Hematopoietic multipotent progenitor cell treated with erythropoietin and hydrocortisone succinate and interleukin-3 and kit ligand, for 17 days (in vitro differentiated cells): Measurements from ENCODE around the gene AGBL4.

Experiments used
- DNase-seq: peaks from one replicate; pipeline ENCODE4 v3.0.0-alpha.2; 2015; ENCODE audit warnings: low spot score

The AGBL4 gene

DNA sequence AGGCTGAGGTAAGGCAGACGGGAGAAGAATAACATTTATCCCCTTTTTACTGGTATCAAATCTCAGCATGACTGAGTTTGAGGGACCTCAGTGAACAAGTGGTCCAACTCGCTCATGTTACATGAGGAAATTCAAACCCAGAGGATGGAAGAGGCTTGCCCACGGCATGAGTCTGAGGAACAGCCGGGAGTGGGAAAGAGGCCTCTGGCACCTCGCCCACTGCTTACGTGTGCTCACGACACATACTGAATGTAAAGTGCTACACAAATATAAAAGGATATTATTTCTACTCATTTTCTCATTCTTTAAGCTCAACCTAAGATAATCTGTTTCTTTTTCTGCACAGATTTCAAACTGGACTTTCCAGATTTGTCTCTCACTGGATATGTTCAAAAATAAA lies 1261.8 kb downstream of the AGBL4 start:
- DNase-seq = no peak

DNA sequence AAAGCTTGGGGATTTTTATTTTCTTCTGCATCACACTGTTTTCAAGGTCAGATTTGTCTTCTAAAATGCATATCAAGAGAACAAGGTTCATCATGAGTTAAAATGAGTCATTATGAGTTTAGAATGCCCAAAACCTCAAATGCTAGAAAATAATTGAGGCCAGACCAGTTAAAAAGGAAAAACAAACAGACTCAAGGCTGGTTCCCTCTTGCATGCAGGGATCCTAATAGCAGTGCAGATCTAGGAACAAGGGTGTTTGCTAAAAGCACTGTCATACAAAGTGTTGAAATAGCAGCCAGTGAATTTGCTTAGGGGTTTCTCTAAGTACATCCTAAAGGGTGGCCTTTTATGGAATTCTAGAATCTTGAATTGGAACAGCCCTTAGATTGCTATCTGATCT lies 1262.3 kb downstream of the AGBL4 start:
- DNase-seq = no peak

- no peak for DNase-seq
Observed at GRCh38 chr1:48760857-48761256, 1262.9 kb downstream of the AGBL4 start.

DNA sequence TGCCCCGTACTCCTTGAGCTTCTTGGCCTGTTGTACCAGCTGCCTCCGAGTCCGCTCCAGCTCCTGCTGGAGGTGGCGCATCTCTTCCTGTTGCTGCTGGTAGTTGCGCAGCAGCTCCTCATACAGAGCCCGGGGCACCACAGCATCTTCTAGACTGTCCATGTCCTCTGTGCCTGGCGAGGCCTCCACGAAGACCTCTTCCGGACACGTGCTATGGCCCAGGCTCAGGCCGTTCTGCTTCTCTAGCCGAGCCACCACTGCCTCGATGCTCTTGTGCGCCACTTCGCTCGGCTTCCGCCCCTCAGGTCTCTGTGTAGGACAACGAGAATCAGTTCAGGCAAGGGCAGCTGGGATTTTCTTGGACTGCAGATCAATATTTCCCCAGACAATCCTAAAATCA lies 1264.8 kb downstream of the AGBL4 start:
- no peak for DNase-seq

DNA sequence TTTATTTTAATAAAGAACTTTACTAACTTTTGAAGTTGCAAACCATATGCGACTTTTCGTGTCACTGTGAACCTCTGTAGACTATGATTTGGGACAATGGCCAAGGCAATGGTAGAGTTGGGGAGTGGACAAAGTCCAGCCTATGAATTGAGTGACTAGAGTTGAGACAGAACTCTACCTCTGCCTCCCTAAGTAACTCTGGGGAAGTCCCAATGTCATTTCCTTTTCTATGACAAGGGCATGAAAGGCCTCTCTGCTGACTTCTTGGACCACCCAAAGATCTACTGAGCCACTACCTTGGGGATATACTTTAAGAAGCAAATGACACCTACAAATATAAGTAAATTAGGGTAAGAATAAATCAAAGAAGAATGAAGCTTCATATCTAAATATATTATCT lies 1266.4 kb downstream of the AGBL4 start:
- no peak for DNase-seq

- no peak for DNase-seq
Observed at GRCh38 chr1:48756683-48757316, 1267.0 kb downstream of the AGBL4 start.

DNA sequence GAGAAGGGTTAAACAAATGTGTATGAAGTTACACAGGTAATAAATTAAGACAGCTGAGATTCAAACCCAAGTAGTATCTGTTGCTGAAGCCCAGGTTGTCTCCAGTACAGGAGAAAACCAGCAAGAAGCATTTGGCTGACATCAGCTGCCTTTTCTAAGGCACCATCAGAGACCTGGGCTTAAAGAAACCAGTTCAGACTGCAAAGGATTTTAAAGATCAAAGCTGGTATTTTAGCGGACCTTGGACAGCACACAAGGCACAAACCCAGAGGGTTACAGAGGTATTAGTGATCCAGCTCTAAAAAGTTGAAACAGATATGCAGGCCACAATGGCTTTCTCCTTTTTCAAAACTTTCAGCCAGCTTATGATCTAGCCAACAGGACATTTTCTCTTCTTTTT lies 1270.5 kb downstream of the AGBL4 start:
- DNase-seq = no peak

- no peak for DNase-seq
Observed at GRCh38 chr1:48750109-48750508, 1273.6 kb downstream of the AGBL4 start.

DNA sequence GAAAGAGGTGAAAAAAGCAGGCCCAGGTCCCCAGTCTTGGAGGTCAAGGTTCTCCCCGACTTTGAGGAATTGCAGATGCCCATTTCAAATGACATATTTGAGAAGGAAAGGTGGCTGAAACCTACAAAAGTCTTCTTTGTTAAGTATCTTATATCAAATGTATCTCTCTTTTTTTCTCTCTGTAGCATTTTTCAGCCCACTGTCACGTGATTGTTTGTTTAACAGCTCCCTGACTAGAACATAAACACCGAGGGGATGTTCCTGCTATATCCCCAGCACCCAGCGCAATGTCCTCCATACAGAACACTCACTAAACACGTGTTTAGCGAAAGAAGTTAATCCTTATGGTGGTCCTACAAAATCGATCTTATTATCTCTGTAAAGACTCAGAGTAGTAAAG lies 1274.7 kb downstream of the AGBL4 start:
- DNase-seq = no peak

DNA sequence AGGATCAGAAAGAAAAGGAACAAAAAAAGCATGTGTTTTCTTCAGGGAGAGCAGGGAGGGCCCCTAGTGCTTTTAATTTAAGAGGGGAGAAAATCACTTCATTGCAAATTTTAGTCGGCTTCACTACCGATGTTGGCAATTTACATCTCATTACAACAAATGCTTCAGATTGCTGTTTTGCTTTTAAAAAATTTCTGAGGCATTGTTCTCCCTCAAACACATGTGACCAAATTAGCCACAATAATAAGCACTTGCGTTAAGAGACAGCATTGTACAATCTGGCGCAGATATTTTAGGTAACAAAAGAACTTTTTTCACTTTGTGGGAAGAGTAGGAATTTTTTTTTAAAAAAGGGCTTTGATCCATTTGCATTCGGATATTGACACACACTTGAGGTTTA lies 1276.8 kb downstream of the AGBL4 start:
- DNase-seq = no peak

- DNase-seq = no peak
Observed at GRCh38 chr1:48744032-48744431, 1279.7 kb downstream of the AGBL4 start.

DNA sequence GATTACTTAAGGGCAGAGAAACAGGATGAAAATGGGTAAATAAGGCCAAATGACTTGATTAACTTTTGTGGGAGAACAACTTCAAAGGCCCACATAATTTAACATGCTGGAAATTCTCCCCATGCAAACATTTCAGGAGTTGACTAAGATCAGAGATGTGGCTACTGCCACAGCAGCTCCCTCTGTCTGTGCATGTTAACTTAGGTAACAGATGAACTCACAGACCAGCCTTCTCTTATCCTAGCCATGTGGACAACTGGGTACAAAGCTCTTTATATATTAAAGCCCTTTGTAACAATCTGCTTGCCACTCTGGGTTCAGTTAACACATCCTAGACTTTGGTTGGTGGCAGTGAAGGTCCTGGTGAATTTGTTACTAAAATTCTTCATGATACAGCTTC lies 1280.3 kb downstream of the AGBL4 start:
- DNase-seq = no peak

GRCh38 chr1:48741380-48741779 lies 1282.4 kb downstream of the AGBL4 start:
- DNase-seq = no peak

- DNase-seq = no peak
Observed at GRCh38 chr1:48740621-48741020, 1283.1 kb downstream of the AGBL4 start.

DNA sequence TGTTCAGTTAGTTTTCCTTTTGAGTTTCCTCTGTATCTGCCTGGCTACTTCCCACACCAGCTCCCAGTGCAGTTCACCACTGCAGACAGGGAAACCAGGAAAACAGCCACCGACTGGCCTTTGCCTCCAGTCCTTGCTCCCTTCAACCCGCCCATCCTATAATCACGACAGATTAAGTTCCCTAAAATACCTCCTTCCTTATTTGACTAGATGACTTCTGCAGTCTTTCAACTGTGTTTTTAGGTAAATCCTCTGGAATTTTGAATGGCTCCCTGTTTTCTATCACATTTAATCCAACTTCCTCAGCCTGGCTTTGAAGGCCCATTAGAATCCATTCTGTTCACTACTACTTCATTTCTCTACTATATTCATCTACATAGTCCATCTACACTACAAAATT lies 1284.7 kb downstream of the AGBL4 start:
- no peak for DNase-seq

GRCh38 chr1:48738356-48738755 lies 1285.4 kb downstream of the AGBL4 start:
- DNase-seq = no peak

DNA sequence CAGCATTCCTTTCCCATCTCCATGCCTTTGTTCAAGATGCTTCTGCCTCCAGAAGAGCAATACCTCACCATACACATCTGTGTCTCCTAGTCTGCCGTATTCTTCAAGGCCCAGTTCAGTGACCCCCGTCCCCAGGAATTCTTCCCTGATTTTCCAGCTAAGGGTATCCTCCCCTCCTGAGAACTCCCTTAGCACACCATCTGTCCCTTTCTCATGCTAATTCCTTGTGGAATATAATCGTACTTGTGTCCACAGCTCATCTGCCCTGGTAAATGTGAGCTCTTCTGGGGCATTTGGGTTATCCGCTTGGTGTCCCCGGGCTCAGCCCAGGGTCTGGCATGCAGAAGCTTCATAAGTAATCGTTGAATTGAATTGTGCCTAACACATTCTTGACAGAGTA lies 1288.0 kb downstream of the AGBL4 start:
- DNase-seq = no peak

- DNase-seq = no peak
Observed at GRCh38 chr1:48730164-48730910, 1293.4 kb downstream of the AGBL4 start.

DNA sequence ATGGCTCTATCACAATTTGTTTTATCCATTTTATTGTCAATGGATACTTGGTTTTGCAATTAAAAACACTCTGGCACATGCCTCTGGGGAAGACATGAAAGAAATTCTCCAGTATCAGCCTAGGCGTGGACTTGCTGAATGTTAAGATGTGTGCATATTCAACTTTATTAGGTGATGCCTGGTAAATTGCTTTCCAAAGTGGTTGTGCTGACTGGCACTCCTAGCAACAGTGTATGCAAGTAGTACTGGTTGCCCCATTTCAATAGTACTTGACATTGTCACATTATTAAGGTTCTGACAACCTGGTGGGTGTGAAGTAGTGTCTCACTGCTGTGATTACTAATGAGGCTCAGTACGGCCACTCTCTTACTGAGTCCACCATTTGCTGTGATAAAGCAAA lies 1295.2 kb downstream of the AGBL4 start:
- no peak for DNase-seq

GRCh38 chr1:48726557-48727215 lies 1297.1 kb downstream of the AGBL4 start:
- no peak for DNase-seq

GRCh38 chr1:48726139-48726538 lies 1297.6 kb downstream of the AGBL4 start:
- no peak for DNase-seq

DNA sequence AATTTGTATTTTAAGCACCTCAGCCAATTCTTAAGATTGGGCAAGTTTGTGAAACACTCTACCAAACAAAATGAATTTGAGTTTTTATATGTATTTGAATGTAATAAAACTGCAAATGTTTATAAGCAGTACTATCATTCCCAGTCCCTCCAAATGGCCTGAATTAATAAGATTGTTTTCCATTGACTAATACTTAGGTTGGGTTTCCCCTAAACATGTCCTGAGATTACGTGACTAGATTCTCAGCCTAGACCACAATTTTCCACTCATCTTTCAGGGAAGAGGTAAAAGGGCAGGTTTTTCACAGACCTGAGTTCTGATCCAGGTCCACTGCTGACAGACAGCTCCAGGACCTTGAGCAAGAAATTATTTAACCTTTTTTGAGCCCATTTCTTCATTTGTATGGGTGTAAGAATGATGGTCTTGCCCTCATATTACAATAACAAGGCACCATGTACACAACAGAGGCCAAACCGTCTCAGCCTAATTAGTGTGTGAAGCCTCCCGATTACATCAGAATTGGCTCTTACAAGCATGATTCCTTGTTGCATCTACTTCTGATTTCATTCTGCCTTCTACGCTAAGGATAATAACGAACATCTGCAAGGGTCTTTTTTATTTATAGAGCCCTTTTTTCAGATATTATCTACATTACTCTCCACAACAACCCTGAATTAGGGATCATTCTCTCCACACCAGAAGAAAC lies 1298.3 kb downstream of the AGBL4 start:
- no peak for DNase-seq

DNA sequence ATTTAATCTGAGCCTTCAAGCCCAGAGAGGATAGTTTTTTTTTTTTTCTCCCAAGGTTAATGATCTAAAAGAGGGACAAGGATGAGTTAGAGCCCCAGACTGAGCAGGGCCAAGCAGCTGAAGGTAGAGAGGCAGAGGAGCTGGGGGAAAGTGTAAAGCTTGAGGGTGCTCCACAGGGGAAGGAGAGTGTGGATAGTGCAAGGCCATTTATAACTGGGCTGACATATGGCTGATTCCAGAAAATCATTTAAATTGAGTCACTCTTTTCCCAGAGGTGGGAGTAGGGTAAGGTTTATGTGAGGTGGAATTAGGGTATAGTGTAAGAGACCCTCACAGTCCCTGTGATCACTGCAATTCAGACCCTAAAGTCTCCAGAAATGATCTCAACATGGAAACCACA lies 1302.8 kb downstream of the AGBL4 start:
- no peak for DNase-seq
